Left forelimb (tissue), 1 donor: ENCODE measurements around the gene CAD.
"Not testable (repeated sequence)": the region's sequence is repeated elsewhere in the genome, so short reads cannot be mapped to it uniquely, and the experiment has no call there.

ENCODE experiments used
- DNase-seq: peaks from one replicate; pipeline ENCODE4 v3.0.0-alpha.2; 2018; ENCODE audit warnings: low spot score

CAD gene

DNA sequence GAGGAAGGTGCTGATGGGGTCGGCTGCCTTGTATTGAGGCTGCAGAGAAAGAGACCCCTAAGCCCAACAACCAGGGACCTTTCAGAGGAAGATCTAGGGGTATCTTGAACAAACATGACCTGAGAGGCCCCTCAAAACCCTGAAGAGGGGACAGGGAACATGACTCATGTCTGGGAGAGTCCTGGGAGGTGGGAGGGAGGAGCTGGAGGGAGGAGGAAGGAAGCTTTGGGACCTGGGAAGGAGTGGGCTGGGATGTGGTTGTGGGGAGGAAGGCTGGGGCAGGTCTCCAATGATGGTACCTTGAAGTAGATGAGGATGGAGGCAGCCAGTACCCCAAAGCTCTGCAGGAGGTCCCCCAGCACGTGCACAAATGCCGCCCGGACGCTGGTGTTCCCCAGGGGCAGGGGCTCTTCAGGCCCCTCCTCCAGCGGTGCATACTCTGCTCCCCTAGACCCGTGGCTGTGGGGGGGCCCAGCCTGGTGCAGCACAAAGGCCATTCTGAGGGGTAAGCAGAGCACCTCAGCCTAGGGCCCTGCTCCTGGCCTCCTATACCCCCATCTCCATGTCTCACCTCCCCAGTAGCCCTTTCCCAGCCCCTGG lies 39.8 kb downstream of the CAD start:
- DNase-seq: no peak

DNA sequence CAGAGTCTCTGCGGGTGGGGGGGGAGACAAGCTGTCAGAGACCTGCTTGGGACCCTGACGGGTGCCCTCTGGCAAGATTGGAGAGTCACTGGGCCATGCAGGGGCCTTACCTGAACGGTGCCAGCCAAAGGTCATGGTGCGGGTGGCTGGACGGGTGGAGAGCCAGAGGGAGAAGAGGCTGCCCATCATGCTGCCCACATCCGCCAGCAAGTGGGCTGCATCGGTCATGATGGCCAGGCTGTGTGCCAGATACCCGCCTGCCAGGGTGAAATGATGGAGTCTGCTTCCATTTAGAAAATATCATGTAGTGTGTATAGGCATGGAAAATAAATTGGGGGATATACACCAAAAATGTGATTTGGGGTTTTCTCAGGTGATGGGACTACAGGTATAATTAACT lies 40.9 kb downstream of the CAD start:
- no peak for DNase-seq

DNA sequence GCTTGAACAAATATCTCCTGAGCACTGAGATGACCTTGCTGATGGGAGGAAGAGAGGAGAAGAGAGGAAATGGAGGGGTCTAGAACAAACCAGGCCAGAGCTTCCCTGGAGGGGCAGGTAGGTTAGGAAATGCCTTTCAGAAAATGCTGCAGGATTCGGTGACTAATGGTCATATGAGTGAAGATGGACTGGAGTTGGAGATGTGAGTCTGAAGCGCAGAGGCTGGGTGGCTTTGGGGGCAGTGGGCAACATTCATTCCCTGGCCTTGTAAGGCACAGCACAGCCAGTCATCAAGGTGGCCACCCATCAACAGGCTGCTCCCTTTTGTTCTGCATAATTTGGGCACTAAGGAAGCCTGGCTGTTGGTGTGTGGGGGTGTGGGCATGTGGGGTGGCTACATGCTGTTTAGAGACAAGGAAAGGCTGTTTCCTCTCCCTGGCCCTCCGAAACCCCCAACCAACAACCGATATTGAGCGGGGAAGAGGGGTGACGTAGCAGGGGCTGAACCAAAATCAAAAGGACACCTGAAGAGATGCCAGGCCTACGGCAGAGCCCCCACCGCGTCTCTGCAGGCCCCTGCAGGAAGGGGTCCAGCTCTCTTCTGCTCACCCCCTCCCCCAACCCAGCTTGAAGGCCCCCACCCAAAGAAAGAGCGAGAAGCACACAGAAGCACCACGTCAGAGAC lies 44.2 kb downstream of the CAD start:
- no peak for DNase-seq

DNA sequence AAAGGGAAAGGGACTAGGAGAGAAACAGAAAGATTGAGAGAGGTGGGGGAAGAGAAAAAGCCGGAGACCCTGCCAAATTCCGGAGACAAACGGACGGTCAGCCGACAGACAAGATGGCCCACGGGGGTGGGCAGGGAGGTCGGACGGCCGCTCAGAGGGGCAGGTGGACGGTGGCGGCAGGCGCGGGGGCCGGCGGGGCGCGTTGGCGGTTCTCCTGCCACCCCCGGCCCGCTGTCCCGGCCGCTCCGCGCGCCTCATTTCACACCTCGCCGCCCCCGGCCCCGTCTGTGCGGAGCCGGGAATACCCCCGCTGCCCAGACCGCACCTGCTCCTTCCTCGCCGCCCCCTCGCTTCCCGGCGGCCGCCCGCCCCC lies 44.7 kb downstream of the CAD start:
- DNase-seq: no peak

- DNase-seq: no peak
Measured at GRCh38 chr2:27262379-27263286, 45.5 kb downstream of the CAD start, which contains the start of gene SLC30A3. SLC30A3 (minus strand) TSS chr2:27263047; CDS start chr2:27262906, 141 bp downstream.

- DNase-seq: no peak
Measured at GRCh38 chr2:27263287-27264252, 46.4 kb downstream of the CAD start.

GRCh38 chr2:27264253-27264752 lies 47.1 kb downstream of the CAD start:
- DNase-seq: no peak

DNA sequence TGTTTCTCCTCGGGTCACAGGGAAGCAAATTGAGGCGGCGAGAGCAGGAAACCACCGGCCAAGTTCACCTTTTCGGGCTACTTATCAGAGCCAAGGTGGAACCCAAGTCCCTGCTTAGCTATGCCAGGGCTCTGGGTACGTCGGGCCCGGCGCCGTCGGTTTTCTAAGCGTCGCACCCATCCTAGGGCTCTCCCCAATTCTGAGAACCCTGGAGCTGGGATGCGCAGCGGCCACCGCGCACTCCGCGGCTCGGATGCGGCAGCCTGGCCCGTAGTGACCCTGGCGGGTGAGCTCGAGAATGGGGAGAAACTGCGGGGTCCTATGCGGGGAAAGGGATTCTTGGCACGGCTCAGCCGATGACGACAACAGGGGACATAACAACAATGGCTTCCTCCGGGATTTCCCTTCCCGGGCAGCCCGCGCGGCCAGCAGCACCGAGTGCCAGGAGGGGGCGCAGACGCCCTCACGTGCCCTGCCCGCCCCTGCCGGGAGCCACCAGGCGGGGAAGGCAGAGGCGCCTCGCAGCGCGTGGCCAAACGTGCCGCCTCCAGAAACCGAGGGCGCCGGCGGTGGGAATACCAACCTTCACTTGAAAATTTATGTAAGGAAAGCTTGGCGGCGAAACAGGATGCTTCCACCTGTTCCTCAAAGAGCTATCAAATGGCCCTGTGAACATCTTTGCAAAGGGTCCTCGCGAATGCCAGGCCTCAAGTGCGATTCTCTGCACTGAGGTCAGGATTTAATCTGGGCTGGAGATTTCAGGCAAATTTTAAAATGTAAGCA lies 47.8 kb downstream of the CAD start:
- DNase-seq: no peak

DNA sequence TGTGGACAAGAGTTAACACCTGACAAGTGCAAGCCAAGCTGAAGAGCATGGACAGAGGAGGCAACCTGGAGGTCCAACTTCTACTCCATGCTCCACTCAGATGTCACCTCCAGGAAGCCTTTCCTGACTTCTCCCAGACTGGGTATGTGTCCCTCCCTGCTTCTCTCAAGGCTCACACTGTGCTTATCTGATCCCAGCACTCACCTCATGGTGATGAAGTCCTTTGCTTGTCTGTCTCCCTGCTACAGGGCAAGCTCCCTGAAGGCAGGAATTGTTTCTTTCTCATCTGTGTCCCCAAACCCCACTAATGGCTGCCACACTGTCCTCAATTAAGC lies 48.3 kb downstream of the CAD start:
- DNase-seq: no peak

DNA sequence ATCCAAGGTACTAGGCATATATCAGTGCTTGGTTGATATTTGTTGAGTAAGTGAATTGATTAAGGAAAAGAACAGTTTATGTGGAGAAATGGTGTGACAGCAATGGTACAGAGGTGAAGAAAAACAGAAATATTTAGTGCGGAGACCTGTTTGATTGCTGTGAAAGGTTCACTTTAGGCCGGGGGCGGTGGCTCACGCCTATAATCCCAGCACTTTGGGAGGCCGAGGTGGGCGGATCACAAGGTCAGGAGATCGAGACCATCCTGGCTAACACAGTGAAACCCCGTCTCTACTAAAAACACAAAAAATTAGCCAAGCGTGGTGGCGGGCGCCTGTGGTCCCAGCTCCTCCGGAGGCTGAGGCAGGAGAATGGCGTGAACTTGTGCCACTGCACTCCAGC lies 51.1 kb downstream of the CAD start:
- not testable (repeated sequence) for DNase-seq

GRCh38 chr2:27270131-27270530 lies 53.0 kb downstream of the CAD start:
- DNase-seq: no peak

GRCh38 chr2:27270670-27271069 lies 53.5 kb downstream of the CAD start:
- DNase-seq: no peak

DNA sequence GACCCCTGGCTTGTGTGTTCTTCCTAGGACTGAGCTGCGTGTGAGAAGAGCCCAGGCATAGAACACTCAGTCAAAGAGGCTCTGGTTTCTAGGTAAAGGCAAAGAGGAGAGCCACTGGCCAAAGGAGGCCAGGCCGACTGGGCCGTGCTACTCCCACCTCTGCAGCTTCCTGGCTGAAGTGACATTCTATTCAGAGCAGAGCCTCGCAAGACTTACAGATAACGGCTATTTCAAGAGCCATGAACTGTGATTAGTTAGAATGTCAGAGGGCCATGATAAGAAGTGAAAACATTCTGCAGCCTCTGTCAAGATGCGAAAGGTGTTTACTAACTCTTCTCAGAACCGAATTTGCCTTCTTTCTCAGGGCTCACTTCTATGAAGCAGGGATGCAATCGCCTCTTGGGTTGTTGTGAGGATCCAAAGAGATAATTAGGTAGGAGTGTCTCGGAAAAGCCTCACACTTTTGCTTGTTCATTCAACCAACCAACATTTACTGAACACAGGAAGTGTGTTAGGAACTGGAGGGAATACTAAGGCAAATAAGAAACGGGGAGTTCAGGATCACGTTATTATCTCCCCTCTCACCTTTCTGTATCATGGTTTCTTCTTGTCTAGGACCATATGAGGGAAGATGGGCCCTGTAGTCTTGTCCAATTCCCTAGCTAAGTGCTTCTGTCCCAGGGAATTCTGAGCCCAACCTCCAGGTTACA lies 54.6 kb downstream of the CAD start:
- DNase-seq: no peak

DNA sequence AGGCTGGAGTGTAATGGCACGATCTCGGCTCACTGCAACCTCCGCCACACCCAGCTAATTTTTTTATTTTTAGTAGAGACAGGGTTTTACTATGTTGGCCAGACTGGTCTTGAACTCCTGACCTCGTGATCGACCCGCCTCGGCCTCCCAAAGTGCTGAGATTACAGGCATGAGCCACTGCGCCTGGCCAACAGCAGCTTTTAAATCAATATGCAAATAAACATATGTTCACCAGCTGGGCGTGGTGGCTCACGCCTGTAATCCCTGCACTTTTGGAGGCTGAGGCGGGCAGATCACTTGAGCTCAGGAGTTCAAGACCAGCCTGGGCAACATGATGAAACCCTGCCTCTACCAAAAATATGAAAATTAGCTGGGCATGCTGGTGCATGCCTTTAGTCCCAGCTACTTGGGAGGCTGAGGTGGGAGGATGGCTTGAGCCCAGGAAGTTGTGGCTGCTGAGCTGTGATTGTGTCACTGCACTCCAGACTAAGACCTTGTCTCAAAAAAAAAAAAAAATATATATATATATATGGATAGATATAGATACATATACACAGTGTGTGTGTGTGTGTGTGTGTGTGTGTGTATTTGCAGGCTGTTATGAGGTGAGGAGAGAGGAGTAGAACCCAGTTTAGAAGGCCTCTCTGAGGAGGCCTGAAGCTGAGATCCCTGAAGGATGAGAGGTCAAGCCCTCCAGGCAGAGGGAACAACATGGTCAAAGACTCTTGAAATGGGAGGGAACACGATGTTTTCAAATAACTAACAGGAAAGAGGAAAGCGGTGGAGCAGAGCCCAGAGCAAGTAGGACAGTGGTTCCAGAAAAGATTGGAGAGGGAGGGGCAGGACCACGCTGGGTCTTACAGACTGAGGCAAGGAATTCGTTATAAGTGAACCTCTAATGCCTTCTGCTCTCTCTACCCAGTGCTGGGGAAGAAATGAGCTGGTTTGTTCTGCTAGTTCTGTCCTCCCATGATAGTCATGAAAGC lies 55.7 kb downstream of the CAD start:
- DNase-seq: not testable (repeated sequence)

GRCh38 chr2:27275211-27276150 lies 58.3 kb downstream of the CAD start, which contains the start of gene DNAJC5G:
DNAJC5G (plus strand) TSS chr2:27275433; CDS start chr2:27276729, 1,296 bp downstream.
- DNase-seq: no peak

DNA sequence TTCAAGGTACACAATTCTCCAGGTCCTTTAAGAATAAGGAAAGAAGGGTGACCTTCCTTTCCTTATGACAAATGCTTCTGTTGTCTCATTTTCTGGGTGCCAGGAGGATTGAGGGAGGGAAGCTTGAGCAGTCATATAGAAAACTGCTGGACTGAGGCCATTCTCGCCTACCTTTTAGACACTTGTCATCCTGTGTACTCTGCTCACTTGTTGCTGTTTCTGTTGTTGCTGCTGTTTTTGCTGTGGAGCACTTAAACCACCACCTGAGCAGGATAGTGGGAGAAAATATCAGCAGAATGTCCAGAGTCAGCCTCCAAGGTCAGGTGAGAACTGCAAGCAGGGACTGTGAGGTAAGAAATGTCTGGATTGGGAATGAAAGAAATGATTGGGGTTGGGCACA lies 60.8 kb downstream of the CAD start:
- no peak for DNase-seq

GRCh38 chr2:27280826-27281225 lies 63.7 kb downstream of the CAD start:
- DNase-seq: no peak

- DNase-seq: no peak
Measured at GRCh38 chr2:27281442-27281841, 64.3 kb downstream of the CAD start.
